Endothelial cell of umbilical vein (primary cell): Measurements from ENCODE around the gene XIAP. TPM values are rescaled to one million over a fixed set of nuclear protein-coding genes. Genes with fewer than 3 reads are reported as not detected.

Experiments used
- BruUV-seq: library from RNA; stranded (reverse); fragments of 400-500 nt; replicated peaks from 2 replicates; lab custom pipeline; 2021; lab: Mats Ljungman, UMichigan
- CTCF ChIA-PET: fragments of 300-600, 350-600 bp; sonication (Branson Sonifier 250); formaldehyde crosslinking; loops from one replicate; lab custom pipeline; 2021; ENCODE audit warnings: antibody characterized with exemption, inconsistent platforms; lab: Charles Lee
- POLR2A ChIA-PET: fragments of 300-600, 350-600 bp; sonication (Branson Sonifier 250); formaldehyde crosslinking; loops from one replicate; lab custom pipeline; 2021; ENCODE audit warnings: antibody characterized with exemption, inconsistent platforms; lab: Charles Lee
- DNase-seq: peaks from one replicate; pipeline ENCODE4 v3.0.0-alpha.2; 2011; ENCODE audit warnings: low read depth, low spot score
- FAIRE-seq: peaks from 2 replicates; lab custom pipeline; 2011; peaks lifted over from hg19 to GRCh38; lab: Jason Lieb, UNC
- H2AFZ ChIP-seq: 2 replicates; pipeline ENCODE4 v1.6.0; 2012; ENCODE audit warnings: low read depth, low read length, control low read depth, inconsistent platforms
- H3K27ac ChIP-seq: 2 replicates; pipeline ENCODE4 v1.5.1; 2011; ENCODE audit warnings: low read depth, mild to moderate bottlenecking, control low read depth, low read length, moderate library complexity; ENCODE audit not compliant: insufficient read depth
- H3K27me3 ChIP-seq, 2 experiments: 2 replicates each; pipeline versions ENCODE4 v1.6.0 to v1.6.1; 2011; ENCODE audit warnings: low read length in 2 of 2, mixed read lengths in 1 of 2; ENCODE audit not compliant: control insufficient read depth in 2 of 2, insufficient read depth in 2 of 2
- H3K36me3 ChIP-seq, 2 experiments: 2 replicates in 1 of 2; 3 replicates in 1 of 2; pipeline ENCODE4 v1.5.1; 2011; ENCODE audit warnings: low read length in 2 of 2, mild to moderate bottlenecking in 1 of 2, moderate library complexity in 1 of 2; ENCODE audit not compliant: control insufficient read depth in 2 of 2, insufficient read depth in 2 of 2; ENCODE audit errors: extremely low read depth in 1 of 2
- H3K4me1 ChIP-seq: 3 replicates; pipeline ENCODE4 v1.5.1; 2011; ENCODE audit warnings: mild to moderate bottlenecking, low read length; ENCODE audit not compliant: control insufficient read depth, insufficient read depth; ENCODE audit errors: extremely low read depth
- H3K4me2 ChIP-seq: 2 replicates; pipeline ENCODE4 v1.6.1; 2011; ENCODE audit warnings: low read length, control low read depth, mixed read lengths; ENCODE audit not compliant: insufficient read depth
- H3K4me3 ChIP-seq, 3 experiments: fragments of 200-600 bp in 1 of 3; sonication (generic), shearing (Covaris generic) in 1 of 3; replicated peaks in 1 of 3; 2 replicates each; pipeline ENCODE4 v1.5.1; 2011 to 2016; ENCODE audit warnings: control low read depth in 3 of 3, low read length in 3 of 3, mild to moderate bottlenecking in 2 of 3, inconsistent platforms in 1 of 3, low read depth in 1 of 3, moderate library complexity in 1 of 3; ENCODE audit not compliant: insufficient read depth in 1 of 3
- H3K79me2 ChIP-seq: 2 replicates; pipeline ENCODE4 v1.6.0; 2012; ENCODE audit warnings: low read length, inconsistent platforms; ENCODE audit not compliant: control insufficient read depth, insufficient read depth
- H3K9ac ChIP-seq: replicated peaks from 2 replicates; pipeline ENCODE3; 2011; ENCODE audit warnings: low read length, control low read depth; ENCODE audit not compliant: insufficient read depth; ENCODE audit errors: extremely low read depth
- H3K9me1 ChIP-seq: replicated peaks from 3 replicates; pipeline ENCODE4 v1.6.0; 2011; ENCODE audit warnings: mild to moderate bottlenecking, low read length; ENCODE audit not compliant: control insufficient read depth, insufficient read depth; ENCODE audit errors: extremely low read depth
- H3K9me3 ChIP-seq: replicated peaks from 2 replicates; pipeline ENCODE4 v1.5.1; 2012; ENCODE audit warnings: low read length, inconsistent platforms; ENCODE audit not compliant: control insufficient read depth, insufficient read depth
- H4K20me1 ChIP-seq: replicated peaks from 2 replicates; pipeline ENCODE3; 2011; ENCODE audit warnings: mild to moderate bottlenecking, low read length; ENCODE audit not compliant: control insufficient read depth, insufficient read depth; ENCODE audit errors: extremely low read depth
- EZH2 ChIP-seq: IDR thresholded peaks from 2 replicates; pipeline ENCODE4 v1.6.1; 2012; ENCODE audit warnings: borderline replicate concordance, low read depth, mild to moderate bottlenecking, moderate library complexity, low read length, inconsistent platforms; ENCODE audit not compliant: severe bottlenecking
- GATA2 ChIP-seq: IDR thresholded peaks from 2 replicates; pipeline ENCODE4 v1.7.0; 2011; ENCODE audit warnings: low read depth, mild to moderate bottlenecking, moderate library complexity, mixed read lengths, low read length; ENCODE audit not compliant: insufficient read length, insufficient read depth
- MAX ChIP-seq: IDR thresholded peaks from 2 replicates; pipeline ENCODE4 v1.6.1; 2011; ENCODE audit not compliant: insufficient read depth, insufficient read length
- dilution Hi-C: fragments of 300-500 bp; cut with MboI; formaldehyde crosslinking; loops from one replicate; pipeline ENCODE4 v1.15.0; 2019; ENCODE audit warnings: low sequenced_read_pairs; ENCODE audit not compliant: extremely low pct_ligation_motif_present
- intact Hi-C: fragments of 100-400 bp; cut with micrococcal nuclease; formaldehyde crosslinking; loops from one replicate; pipeline ENCODE4 v1.10.0; 2022
- polyA plus RNA-seq, 4 experiments: library from polyadenylated mRNA; depleted of rRNA in 3 of 4; stranded (reverse) in 3 of 4; unstranded in 1 of 4; fragments of >200 nt; gene quantifications; 2 replicates each; pipeline versions ENCODE4 v1.2.1 to v1.2.3, GENCODE V29; 2011 to 2012; ENCODE audit warnings: missing spikeins in 1 of 4
- total RNA-seq: library from RNA; stranded (reverse); gene quantifications from 2 replicates; pipeline ENCODE4 v1.2.3, GENCODE V29; 2021

XIAP gene
- total and polyA plus RNA-seq, 2 donors (not counting 3 experiments of a cell fraction or from before 2014, with no cell fraction given), result 8.1 to 38.3 TPM

DNA sequence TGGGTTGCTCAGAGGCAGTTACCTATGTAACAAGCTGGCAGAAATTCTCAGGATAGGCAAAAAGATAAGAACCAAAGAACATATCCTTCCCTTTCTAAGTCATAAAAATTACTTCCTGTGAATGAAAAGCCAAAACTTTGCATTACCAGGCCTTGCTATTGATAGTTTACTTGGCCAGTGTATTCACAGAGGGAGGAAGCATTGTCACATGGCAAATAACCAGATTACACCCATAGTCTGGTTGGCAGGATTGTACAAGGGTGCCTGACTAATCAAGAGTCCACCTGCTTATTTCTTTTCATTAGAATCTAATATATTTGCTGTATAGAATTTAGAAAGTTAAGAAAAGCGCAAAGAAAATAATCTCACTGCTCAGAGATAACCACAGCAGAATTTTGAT is 14.1 kb downstream of the XIAP start:
- H3K36me3 ChIP-seq, result no peaks in the 10 kb centered on the region
- POLR2A ChIA-PET, result no interaction called here
- no peaks in the 10 kb centered on the region for H3K27me3 ChIP-seq
- H4K20me1 ChIP-seq, result no peaks in the 10 kb centered on the region
- DNase-seq (peak; percentile 37), FAIRE-seq (no peak)
- H3K9me1 ChIP-seq, result no peaks in the 10 kb centered on the region
- dilution Hi-C loops, result no loop called here
- no TSS peak for BruUV-seq
- H3K4me2 ChIP-seq, result no peak overlapping the region
- intact Hi-C loops, result no loop called here
- H3K79me2 ChIP-seq, result peaks cover 53% of the 10 kb centered on the region
- H3K27ac ChIP-seq, result no peak overlapping the region
- H3K9ac ChIP-seq, result no peak overlapping the region
- no peaks in the 10 kb centered on the region for H3K9me3 ChIP-seq
- no peak overlapping the region for H2AFZ ChIP-seq
- TF ChIP-seq MAX, result no peak
- TF ChIP-seq GATA2, result peak; percentile 11
- CTCF ChIA-PET, result interaction anchor here (0.7 to 1.3 kb wide), 2 partner anchors 41 to 120 kb away, joined by 3 to 5 read pairs; no protein-coding TSS in a partner anchor
- H3K4me1 ChIP-seq, result peaks cover 22% of the 10 kb centered on the region
- no peak overlapping the region for H3K4me3 ChIP-seq

GRCh38 chrX:123876177-123876576 is 16.3 kb downstream of the XIAP start:
- Histone ChIP-seq H3K79me2 (peaks cover 41% of the 10 kb centered on the region), H2AFZ (no peak overlapping the region), H3K4me2 (no peak overlapping the region), H3K36me3 (no peaks in the 10 kb centered on the region), H3K27ac (no peak overlapping the region), H3K4me1 (peaks cover 15% of the 10 kb centered on the region), H4K20me1 (no peaks in the 10 kb centered on the region), H3K27me3 (no peaks in the 10 kb centered on the region), H3K9me3 (no peaks in the 10 kb centered on the region), H3K9me1 (no peaks in the 10 kb centered on the region), H3K9ac (no peak overlapping the region), H3K4me3 (no peak overlapping the region)
- TF ChIP-seq EZH2, result no peak
- POLR2A ChIA-PET, result no interaction called here
- DNase-seq, result no peak
- no TSS peak for BruUV-seq
- intact Hi-C loops, result no loop called here
- FAIRE-seq, result no peak
- CTCF ChIA-PET, result no interaction called here
- dilution Hi-C loops, result no loop called here
